Measurements from ENCODE around the gene XPOT.
"Not testable (repeated sequence)": the region's sequence is repeated elsewhere in the genome, so short reads cannot be mapped to it uniquely, and the experiment has no call there.

The XPOT gene, protein sequence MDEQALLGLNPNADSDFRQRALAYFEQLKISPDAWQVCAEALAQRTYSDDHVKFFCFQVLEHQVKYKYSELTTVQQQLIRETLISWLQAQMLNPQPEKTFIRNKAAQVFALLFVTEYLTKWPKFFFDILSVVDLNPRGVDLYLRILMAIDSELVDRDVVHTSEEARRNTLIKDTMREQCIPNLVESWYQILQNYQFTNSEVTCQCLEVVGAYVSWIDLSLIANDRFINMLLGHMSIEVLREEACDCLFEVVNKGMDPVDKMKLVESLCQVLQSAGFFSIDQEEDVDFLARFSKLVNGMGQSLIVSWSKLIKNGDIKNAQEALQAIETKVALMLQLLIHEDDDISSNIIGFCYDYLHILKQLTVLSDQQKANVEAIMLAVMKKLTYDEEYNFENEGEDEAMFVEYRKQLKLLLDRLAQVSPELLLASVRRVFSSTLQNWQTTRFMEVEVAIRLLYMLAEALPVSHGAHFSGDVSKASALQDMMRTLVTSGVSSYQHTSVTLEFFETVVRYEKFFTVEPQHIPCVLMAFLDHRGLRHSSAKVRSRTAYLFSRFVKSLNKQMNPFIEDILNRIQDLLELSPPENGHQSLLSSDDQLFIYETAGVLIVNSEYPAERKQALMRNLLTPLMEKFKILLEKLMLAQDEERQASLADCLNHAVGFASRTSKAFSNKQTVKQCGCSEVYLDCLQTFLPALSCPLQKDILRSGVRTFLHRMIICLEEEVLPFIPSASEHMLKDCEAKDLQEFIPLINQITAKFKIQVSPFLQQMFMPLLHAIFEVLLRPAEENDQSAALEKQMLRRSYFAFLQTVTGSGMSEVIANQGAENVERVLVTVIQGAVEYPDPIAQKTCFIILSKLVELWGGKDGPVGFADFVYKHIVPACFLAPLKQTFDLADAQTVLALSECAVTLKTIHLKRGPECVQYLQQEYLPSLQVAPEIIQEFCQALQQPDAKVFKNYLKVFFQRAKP

DNA sequence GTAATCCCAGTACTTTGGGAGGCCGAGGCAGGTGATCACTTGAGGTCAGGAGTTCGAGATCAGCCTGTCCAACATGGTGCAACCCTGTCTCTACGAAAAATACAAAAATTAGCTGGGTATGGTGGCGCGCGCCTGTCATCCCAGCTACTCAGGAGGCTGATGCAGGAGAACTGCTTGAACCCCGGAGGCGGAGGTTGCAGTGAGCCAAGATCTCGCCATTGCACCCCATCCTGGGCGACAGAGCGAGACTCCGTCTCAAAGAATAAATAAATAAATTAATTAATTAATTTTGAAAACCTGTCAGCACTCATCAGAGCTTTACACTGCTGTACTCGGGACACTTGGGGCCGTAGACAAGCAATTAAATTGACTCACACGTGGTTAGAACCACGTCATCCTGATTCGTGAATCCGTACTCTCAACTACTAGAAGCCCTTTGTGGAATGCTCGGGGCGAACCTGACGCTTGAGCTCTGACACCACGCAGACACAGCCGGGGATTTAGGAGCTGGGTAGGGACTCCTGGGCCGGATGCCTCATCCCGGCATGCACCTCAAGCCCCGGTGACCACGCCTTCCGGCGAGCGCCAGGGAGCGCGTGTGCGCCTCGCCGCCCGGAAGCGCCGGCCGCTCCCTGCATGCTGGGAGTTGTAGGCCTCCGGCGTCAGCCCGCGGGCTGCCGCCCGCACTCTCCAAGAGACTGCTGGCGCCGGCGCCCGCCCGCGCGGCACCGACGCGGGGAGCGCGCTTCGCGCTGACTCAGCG, at the start of gene XPOT:
Gene XPOT, plus strand, starts transcription at position 686 of the 763 bp plus-strand sequence. CDS start 5,644 bp downstream, outside the sequence.
- DNase-seq (ENCODE audit: low read depth) = peak; percentile 96

DNA sequence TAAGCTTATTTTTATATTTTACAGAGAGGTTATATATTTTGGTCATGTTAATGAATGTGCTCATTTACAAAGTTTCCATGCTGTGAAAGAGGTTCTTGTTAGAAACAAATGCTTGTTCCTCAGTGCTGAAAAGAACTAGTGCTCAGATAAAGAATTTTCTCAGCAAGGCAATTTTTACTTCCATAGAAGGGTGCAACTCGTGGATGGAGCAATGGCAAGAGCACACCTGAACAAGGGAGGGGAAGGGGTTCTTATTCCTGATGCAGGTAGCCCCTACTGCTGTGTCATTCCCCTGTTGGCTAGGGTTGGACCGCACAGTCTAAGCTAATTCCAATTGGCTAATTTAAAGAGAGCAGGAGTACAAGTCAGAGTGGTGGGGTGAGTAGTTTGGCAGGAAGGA, 48.0 kb upstream of the XPOT start:
- not testable (repeated sequence) for DNase-seq (ENCODE audit: low read depth)

DNA sequence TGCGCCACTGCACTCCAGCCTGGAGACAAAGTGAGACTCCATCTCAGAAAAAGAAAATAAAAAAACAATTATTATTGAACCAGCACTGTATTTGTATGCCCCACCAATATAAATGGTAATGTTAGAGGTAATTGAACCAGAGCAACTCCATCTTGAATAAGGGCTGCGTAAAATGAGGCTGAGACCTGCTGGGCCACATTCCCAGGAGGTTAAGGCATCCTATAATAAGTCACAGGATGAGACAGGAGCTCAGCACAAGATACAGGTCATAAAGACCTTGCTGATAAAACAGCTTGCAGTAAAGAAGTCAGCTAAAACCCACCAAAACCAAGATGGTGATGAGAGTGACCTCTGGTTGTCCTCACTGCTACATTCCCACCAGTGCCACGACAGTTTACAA, 43.0 kb upstream of the XPOT start:
- not testable (repeated sequence) for DNase-seq (ENCODE audit: low read depth)

DNA sequence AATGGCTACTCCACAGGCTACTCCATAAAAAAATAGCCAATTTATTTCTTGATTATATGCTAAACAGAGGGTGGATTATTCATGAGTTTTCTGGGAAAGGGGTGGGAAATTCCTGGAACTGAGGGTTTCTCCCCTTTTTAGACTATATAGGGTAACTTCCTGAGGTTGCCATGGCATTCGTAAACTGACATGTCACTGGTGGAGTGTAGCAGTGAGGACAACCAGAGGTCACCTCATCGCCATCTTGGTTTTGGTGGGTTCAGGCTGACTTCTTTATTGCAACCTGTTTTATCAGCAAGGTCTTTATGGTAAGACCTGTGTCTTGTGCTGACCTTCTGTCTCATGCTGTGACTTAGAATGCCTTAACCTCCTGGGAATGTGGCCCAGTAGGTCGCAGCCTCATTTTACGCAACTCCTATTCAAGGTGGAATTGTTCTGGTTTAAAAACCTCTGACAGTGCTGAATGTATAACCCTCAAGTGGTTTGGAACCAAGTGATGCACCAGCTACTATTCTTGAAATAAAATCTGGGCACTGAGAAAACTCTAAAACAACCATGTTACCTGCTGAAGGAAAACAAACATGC, 41.4 kb upstream of the XPOT start:
- DNase-seq (ENCODE audit: low read depth) = no peak

DNA sequence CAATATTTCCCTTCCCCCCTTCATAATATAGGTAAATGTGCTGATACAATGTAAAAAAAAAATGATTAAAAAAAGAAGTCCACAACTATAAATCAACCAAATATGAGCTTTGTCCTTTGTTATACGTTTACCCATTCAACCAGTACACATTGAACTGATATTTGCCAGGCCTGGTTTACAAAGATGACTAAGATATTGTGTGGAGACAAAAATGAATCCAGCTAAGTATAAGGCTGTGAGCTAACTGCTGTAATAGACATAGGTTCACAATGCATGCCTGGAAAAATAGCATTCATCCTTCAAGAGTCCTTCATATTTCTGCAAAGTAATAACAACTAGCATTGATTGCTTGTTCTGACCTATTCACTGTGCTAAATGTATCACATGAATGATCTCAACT, 20.5 kb upstream of the XPOT start:
- no peak for DNase-seq (ENCODE audit: low read depth)

DNA sequence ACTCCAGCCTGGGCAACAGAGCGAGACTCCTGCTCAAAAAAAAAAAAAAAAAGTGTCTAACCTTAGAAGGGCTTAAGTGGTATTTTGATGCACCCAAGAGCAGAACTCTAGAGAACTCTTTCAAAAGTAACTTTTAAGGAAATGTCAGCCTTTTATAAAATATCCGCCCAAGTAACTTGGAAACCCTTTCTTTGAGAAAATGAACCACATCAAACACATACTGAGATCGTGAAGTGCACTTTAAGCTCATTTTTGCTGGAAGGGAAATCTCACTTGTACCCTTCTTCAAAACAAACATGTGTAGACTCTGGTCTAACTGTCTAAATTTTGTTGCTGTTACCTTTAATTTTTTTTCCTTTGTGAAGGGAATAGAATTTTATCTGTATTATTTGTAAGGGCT, 19.2 kb upstream of the XPOT start:
- no peak for DNase-seq (ENCODE audit: low read depth)

DNA sequence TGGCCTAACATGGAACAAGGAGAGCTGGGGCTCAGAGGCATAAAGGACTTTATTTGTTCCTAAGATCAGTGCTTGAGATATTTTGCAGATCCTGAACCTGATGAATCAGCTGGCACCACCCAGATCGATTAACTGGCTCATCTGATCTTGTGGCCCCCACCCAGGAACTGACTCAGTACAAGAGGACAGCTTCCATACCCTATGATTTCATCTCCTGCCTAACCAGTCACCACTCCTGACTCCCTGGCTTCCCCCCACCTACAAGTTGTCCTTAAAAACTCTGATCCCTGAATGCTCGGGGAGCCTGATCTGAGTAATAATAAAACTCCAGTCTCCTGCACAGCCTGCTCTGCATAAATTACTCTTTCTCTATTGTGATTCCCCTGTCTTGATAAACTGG, 18.7 kb upstream of the XPOT start:
- peak; percentile 19 for DNase-seq (ENCODE audit: low read depth)

DNA sequence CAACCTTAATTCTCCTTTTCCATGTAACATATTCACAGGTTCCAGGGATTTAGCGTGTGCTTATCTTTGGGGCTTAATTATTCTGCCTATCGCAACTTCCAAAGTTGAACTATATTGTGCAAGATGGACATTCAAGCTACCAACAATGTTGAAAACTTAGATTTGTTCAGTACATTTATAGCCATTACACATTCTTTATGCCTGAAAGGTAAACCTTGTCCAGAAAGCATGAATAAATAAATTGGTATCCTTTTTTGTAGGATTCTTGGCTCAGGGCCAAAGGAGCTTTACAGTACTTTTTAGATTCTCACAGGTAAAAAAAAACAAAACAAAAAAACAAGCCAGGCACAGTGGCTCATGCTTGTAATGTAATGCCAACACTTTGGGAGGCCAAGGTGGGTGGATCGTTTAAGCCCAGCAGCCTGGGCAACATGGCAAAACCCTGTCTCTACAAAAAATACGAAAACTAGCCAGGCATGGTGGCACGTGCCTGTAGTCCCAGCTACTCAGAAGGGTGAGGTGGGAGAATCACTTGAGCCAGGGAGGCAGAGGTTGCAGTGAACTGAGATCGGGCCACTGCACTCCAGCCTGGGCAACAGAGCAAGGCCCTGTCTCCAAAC, 16.9 kb upstream of the XPOT start:
- DNase-seq (ENCODE audit: low read depth) = no peak

DNA sequence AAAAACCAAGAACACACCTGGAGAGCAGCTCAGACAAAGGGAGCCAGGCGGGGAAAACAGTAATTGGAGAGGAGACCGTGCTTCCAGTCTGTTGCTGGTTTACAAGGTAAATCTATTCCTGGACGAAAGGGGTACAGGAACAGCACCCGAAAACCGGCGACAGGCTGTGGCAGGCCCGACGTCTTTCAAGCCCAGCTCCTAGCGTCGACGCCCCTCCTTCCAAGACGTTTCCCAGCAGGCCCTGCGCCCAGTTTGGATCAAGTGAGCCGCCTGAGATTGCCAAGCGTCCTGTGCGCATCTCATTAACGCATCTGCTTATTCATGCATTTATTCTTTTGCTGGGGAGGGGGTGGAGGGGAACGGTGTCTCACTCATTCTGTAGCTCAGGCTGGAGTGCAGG, 15.0 kb upstream of the XPOT start:
- no peak for DNase-seq (ENCODE audit: low read depth)

DNA sequence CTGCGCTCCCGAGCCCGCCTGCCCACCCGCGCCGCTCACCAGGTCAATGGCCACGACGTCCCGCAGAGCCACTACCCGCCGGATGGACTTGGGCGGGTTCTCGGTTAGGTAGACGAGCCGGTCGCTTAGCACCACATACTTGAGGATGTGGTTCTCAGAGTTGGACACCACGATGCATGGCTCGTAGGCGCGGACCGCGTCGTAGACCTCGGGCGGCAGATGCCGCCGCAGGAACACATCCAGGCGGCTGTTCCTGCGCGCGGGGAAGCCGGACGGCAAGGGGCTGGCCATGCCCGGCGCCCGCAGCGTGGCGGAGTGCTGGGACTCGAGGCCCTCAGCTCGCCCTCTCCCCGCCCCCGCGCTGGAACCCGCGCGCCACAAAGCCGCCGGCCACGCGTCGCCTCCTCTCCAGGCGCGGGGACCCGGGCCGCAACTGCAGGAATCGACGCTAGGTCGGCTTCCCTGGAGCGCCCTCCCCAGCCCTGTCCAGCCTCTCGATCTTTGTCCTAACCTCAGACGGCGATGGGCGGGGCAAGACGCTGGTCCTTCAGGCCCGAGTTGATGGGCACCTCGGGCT, 13.8 kb upstream of the XPOT start, which contains the start of gene C12orf56:
Gene C12orf56, minus strand, starts transcription at position 484 of the 577 bp plus-strand sequence. Its CDS starts 193 bp downstream, at position 291.
- DNase-seq (ENCODE audit: low read depth) = no peak

DNA sequence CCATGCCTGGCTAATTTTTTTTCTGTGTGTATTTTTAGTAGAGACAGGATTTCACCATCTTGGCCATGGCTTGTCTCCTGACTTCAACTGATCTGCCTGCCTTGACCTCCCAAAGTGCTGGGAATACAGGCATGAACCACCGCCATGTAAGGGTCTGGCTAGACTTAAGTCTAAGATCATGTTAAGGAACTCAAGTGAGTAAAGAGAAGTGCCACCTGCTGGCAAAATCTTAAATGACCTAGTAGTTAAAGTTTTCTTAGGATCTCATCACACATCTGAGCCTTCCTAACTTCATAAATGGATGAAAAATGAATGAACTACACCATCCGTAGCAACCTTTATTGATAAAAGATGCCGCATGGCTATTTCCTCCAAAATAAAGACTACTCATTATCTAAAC, 12.0 kb upstream of the XPOT start:
- no peak for DNase-seq (ENCODE audit: low read depth)

DNA sequence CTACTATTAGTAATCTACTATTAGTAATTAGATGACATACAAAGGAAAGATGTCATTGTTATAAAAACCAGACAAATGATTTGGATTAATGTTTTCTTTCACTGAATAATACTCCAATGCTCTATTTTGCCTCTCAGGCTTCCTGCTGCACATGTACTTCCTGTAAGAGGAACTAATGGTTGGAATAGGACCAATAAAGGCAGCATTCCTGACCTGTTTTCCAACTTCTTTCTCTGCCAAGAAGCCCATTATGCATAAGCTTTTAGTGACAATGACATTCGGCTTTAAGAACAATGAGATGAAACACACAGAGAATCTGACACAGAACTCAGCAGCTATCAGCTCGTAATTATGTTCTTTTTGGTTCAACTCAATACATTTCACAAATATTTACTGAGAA, 8.5 kb upstream of the XPOT start:
- no peak for DNase-seq (ENCODE audit: low read depth)

DNA sequence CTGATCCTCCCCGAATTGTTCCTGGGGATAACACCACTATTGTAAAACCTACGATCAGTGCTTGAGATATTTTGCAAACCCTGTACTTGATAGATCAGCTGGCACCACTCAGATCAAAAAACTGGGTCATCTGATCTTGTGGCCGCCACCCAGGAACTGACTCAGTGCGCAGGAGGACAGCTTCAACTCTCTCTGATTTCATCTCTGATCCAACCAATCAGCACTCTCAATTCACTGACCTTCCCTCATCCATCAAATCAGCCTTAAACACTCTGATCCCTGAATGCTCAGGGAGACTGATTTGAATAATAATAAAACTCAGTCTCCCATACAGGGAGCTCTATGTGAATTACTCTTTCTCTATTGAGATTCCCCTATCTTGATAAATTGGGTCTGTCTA, 4.2 kb upstream of the XPOT start:
- DNase-seq (ENCODE audit: low read depth) = peak; percentile 37

DNA sequence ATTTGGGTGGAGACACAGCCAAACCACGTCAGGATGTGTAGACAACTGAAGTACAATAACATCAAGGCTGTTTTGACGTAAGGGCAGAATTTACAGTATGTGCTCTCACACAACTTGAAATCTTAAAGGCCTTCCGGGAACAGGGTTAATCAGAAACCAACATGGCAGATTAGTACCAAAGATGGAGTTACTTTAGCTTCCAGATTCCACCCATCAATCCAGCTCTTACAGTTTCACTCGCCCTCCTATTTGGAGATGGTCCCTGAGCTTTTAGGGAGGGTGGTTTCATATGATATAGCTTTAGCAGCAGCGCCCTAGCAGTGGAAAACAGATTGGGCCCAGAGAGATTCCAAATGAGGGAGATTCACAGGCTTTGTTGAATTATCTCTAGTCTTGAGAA, 2.0 kb upstream of the XPOT start:
- no peak for DNase-seq (ENCODE audit: low read depth)

DNA sequence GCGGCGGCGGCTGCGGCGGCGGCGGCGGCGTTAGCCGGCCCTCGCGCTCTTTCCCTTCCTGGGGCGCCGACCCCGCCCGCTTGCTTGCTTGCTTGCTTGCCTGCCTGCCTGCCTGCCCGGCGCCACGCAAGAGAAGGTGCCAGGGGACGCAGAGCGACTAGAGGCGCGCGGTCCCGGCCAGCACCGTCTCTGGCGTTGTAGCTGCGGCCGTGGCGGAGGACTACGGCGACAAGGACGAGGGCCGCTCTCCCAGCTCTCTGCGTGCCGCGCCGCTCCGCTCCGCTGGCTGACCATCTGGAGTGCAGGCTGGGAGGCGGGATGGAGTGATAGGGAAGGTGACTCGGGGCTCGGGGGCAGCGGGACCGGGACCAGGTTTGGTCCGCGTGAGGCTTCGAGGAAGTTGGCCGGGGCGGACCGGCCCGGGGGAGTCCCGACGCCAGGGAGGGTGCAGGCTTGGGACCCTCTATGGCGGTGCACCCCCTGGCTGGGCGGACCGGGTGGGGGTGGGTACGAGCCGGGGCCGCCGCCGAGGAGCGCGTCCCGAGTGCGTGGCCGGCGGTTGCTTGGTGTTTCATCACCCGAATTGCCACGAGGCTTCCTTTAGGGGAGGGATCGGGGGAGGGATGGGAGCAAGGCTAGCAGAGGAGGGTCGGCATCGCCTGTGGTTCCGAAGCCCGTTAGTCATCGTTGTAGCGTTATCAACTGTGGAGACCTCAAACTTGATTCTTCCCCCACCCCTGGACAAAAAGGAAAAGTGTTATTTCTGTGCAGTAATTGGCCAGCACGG, 471 bp downstream of the XPOT start:
- DNase-seq (ENCODE audit: low read depth) = peak; percentile 57

DNA sequence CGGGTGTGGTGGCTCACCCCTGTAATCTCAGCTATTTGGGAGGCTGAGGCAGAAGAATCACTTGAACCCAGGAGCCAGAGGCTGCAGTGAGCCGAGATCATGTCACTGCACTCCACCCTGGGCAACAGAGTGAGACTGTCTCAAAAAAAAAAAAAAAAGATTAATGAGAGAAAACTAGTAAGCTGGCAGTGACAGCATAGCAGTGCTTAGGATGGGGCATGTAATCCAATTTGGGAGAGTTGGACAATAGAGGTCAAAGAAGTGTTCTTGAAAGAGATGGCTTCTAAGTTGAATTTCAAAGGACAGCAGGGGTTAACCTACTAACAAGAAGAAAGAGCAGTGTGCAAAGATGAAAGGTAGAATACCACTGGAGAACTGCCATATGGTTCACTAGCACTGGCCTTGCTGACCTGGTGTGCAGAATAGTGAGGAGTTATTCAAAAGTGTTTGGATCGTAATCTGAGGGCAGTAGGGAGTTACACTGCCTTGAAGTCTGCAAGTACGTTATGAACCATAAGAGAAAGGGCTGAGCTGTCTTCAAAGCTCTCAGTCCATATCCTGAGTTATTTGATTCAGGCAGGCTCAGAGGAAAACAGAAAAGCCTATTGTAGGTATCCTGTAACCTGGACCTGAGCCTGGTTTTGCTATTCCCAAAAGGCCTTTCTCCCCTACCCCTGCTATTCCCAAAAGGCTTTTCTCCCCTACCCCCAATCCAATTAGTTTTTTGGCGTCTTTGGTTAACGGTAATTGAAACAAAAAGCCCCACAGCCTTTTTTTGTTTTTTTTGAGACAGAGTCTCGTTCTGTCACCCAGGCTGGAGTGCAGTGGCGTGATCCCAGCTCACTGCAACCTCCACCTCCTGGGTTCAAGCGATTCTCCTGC, 3.4 kb downstream of the XPOT start:
- no peak for DNase-seq (ENCODE audit: low read depth)

DNA sequence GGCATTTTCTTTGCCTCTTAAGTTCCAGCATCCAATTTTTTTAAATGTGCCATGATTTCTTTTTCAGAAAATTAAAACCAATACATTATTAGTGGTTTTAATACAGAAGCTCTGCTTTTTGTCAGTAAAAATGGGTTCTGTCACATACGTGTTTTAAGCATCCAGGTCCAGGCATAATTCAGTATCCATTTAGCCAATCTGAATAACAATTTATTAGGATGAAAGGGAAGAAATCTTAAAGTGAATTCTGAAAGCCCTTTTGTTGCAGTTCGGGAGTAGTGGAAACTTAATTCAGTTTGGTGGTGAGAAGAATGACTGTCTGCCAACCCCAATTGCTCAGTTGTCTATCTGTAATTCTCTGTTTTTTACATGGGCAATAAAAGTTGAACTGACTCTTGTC, 7.2 kb downstream of the XPOT start:
- DNase-seq (ENCODE audit: low read depth) = no peak

DNA sequence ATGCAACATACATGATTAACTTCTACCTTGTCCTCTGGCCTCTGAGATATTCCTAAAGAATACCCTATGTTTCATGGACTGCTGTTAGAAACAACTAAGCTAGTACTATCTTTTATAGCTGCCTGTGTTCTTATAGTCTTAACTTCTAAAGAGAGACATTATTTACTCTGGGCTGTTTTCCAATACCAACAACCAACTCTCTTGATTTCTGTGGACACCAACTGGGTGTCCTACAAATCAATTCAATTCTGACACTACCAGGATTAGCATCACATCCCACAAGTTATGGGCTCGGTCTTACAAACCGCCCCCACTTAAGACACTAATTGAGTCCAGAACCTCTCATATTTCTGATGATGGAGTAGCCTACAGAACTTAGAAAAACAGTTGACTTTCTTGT, 8.3 kb downstream of the XPOT start:
- DNase-seq (ENCODE audit: low read depth) = no peak

DNA sequence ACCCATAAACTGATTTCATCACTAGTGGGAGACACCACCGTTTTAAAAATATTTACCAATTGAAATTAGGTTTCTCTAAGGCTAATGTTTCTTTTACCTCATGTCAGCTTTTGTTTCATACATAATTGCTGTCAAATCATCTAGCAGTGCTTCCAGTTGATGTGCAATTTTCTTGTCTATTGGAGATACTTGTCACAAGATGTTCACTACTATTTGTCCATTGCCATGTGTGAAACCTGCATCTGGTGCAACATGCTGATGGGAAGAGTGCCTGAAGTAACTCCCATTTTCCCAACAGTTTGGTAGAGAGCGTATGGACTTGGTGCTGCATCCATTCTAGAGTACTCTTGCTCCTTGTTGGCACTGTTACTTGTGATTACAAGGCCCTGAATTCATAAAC, 9.7 kb downstream of the XPOT start:
- DNase-seq (ENCODE audit: low read depth) = no peak
